Calu3 (cell line): Measurements from ENCODE around the gene TEX2. TPM values are rescaled to one million over a fixed set of nuclear protein-coding genes. Genes with fewer than 3 reads are reported as not detected.

ENCODE experiments used
- BruUV-seq: library from RNA; stranded (reverse); fragments of 400-500 nt; replicated peaks from 2 replicates; lab custom pipeline; 2021; lab: Mats Ljungman, UMichigan
- CTCF ChIA-PET: fragments of 300-600 bp; sonication (Branson Sonifier 250); formaldehyde crosslinking; loops from one replicate; lab custom pipeline; 2022; ENCODE audit warnings: antibody characterized with exemption; lab: Charles Lee
- DNase-seq: peaks from one replicate; pipeline ENCODE4 v3.0.0; 2022
- H3K27ac Mint-ChIP-seq: one replicate; pipeline ENCODE4 v1.8.0; 2022; ENCODE audit warnings: mixed read lengths; ENCODE audit not compliant: unreplicated experiment
- H3K27me3 Mint-ChIP-seq: one replicate; pipeline ENCODE4 v1.8.0; 2022; ENCODE audit warnings: mixed read lengths; ENCODE audit not compliant: unreplicated experiment
- H3K36me3 Mint-ChIP-seq: one replicate; pipeline ENCODE4 v1.8.0; 2022; ENCODE audit warnings: mild to moderate bottlenecking, moderate library complexity, mixed read lengths; ENCODE audit not compliant: insufficient read depth, unreplicated experiment
- H3K4me1 Mint-ChIP-seq: one replicate; pipeline ENCODE4 v1.8.0; 2022; ENCODE audit warnings: mild to moderate bottlenecking, low read depth, mixed read lengths; ENCODE audit not compliant: unreplicated experiment
- H3K4me3 Mint-ChIP-seq: one replicate; pipeline ENCODE4 v1.8.0; 2022; ENCODE audit warnings: mild to moderate bottlenecking, low read depth, moderate library complexity, mixed read lengths; ENCODE audit not compliant: unreplicated experiment
- H3K9me3 Mint-ChIP-seq: one replicate; pipeline ENCODE4 v1.8.0; 2022; ENCODE audit warnings: low read depth, mixed read lengths; ENCODE audit not compliant: unreplicated experiment
- CTCF ChIP-seq: fragments of 200-600 bp; IDR thresholded peaks from one replicate; pipeline ENCODE4 v1.8.0; 2022; ENCODE audit warnings: antibody characterized with exemption; ENCODE audit not compliant: unreplicated experiment
- intact Hi-C: fragments of 100-400 bp; cut with micrococcal nuclease; formaldehyde crosslinking; loops from one replicate; pipeline ENCODE4 v1.10.0; 2022; ENCODE audit not compliant: unreplicated experiment
- total RNA-seq: library from RNA; stranded (reverse); gene quantifications from 2 replicates; pipeline ENCODE4 v1.2.3, GENCODE V29; 2022

TEX2 gene
- total RNA-seq, 1 experiment from 2014 or later = 12.3 TPM

GRCh38 chr17:64250233-64250835, 12.7 kb downstream of the TEX2 start:
- no peaks in the 10 kb centered on the region for H3K27me3 Mint-ChIP-seq
- no peak for DNase-seq
- H3K9me3 Mint-ChIP-seq = no peaks in the 10 kb centered on the region
- intact Hi-C loops = no loop called here
- BruUV-seq = no TSS peak
- H3K4me1 Mint-ChIP-seq = no peaks in the 10 kb centered on the region
- no peak overlapping the region for H3K4me3 Mint-ChIP-seq
- no peak overlapping the region for H3K27ac Mint-ChIP-seq
- no peaks in the 10 kb centered on the region for H3K36me3 Mint-ChIP-seq
- CTCF ChIA-PET = no interaction called here
- TF ChIP-seq CTCF = no peak

GRCh38 chr17:64247836-64248235, 15.2 kb downstream of the TEX2 start:
- CTCF ChIA-PET = no interaction called here
- no TSS peak for BruUV-seq
- no peak for TF ChIP-seq CTCF
- no peaks in the 10 kb centered on the region for H3K9me3 Mint-ChIP-seq
- H3K27ac Mint-ChIP-seq = no peak overlapping the region
- H3K36me3 Mint-ChIP-seq = no peaks in the 10 kb centered on the region
- no peaks in the 10 kb centered on the region for H3K27me3 Mint-ChIP-seq
- intact Hi-C loops = no loop called here
- no peak overlapping the region for H3K4me3 Mint-ChIP-seq
- H3K4me1 Mint-ChIP-seq = no peaks in the 10 kb centered on the region
- no peak for DNase-seq

GRCh38 chr17:64245218-64246145, 17.6 kb downstream of the TEX2 start:
- Mint-ChIP-seq H3K4me3 (no peak overlapping the region), H3K27me3 (no peaks in the 10 kb centered on the region), H3K27ac (no peak overlapping the region), H3K9me3 (no peaks in the 10 kb centered on the region), H3K4me1 (peaks cover 5% of the 10 kb centered on the region), H3K36me3 (no peaks in the 10 kb centered on the region)
- intact Hi-C loops = no loop called here
- TF ChIP-seq CTCF = no peak
- CTCF ChIA-PET = no interaction called here
- BruUV-seq = no TSS peak
- no peak for DNase-seq

GRCh38 chr17:64244165-64244564, 18.9 kb downstream of the TEX2 start:
- intact Hi-C loops = no loop called here
- Mint-ChIP-seq H3K4me3 (no peak overlapping the region), H3K27me3 (no peaks in the 10 kb centered on the region), H3K4me1 (peaks cover 12% of the 10 kb centered on the region), H3K36me3 (no peaks in the 10 kb centered on the region), H3K27ac (no peak overlapping the region), H3K9me3 (no peaks in the 10 kb centered on the region)
- BruUV-seq = no TSS peak
- no peak for TF ChIP-seq CTCF
- CTCF ChIA-PET = no interaction called here
- no peak for DNase-seq
